ENCODE results near the gene PUDP. TPM values are rescaled to one million over a fixed set of nuclear protein-coding genes. Genes with fewer than 3 reads are reported as not detected.

Gene PUDP
- total RNA-seq, 1 donor from 2014 or later, result 5.8 TPM

DNA sequence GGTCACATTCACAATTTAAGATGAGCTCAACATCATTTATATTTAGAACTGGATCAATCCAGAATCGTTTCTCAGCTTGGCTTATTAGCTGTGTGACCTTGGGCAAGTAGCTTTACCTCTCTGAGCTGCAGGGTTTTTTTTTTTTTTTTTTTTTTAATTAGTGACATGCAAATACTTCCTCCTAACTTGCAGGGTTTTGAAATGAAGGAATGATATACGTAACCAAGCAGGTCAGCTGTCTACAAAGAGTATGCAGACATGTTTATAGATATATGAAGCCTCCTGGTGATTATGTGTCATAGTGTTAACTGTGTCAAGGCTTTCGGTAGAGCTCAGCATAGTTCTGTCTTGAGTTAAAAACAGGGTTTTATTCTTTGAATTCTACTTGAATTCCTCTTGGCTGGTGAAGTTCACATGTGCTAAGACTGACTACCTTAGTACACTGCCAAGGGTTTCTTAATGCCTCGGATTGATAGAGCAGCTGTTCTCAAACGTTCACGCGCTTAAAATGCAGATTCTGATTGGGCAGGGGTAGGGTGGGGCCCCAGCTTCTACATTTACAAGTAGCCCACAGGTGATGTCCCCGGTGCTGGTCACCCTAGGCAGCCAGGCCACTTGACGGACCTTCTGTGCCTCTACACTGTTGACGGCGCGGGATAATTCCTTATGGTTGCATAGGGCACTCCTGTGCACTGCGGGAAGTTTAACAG, 1.1 kb downstream of the PUDP start:
- DNase-seq (ENCODE audit: low read depth in 2 of 2), result no peak

DNA sequence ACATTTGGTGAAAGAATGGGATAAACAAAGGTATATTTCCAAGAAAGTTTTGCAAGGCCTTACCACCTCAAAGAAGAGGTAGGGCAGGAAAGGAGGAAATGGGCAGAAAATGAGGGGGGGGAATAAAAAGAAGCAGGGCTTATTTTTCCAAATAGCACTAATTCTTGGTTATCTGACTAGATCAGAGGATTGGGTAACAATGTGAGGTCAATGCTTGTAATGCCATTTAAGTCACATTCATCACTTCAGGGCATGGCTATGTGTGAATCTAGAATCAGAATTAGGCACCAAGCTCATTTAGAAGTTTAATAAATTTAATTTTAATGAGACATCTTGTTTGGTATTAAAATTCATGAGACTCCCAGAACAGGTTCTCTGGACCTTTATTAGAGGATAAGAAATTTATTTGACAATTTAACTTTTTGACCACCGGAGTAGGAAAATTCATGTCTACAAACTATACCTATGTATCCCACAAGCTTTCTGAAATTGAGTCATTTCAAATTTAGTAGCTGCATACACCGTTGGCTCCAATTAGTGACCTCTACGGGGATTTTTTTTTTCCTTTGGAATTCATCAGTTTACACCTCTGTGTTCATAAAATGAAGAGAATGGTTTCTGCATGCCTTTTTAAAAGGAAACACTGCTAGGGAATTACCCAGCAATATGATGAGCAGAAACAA, 1.8 kb downstream of the PUDP start:
- no peak for DNase-seq (ENCODE audit: low read depth in 2 of 2)

DNA sequence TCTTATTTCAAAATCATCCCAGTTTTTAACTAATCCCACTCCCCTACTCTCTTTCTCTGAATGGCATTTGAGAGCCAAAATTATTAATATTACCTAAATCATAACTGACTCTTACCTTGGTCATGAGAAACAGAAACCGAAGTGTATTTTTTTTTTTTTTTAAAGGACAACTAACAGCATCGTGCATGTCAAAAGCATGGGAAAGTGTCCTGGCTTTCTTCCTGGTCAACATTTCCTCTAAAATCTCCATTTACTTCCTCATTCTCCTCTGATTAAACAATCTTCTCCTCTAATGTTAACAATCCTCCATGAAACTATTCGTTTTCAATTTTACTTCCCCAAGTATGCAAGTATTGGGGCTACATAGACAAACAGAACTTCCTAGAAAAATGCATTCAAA, 2.5 kb downstream of the PUDP start:
- DNase-seq (ENCODE audit: low read depth in 2 of 2), result peak; percentile 21 to 63

- no peak for DNase-seq (ENCODE audit: low read depth in 2 of 2)
Observed at GRCh38 chrX:7143941-7144525, 3.9 kb downstream of the PUDP start.

- DNase-seq (ENCODE audit: low read depth in 2 of 2), result no peak
Observed at GRCh38 chrX:7143076-7143475, 4.9 kb downstream of the PUDP start.

GRCh38 chrX:7139202-7140081, 8.5 kb downstream of the PUDP start:
- peak; percentile 36 to 71 for DNase-seq (ENCODE audit: low read depth in 2 of 2)

DNA sequence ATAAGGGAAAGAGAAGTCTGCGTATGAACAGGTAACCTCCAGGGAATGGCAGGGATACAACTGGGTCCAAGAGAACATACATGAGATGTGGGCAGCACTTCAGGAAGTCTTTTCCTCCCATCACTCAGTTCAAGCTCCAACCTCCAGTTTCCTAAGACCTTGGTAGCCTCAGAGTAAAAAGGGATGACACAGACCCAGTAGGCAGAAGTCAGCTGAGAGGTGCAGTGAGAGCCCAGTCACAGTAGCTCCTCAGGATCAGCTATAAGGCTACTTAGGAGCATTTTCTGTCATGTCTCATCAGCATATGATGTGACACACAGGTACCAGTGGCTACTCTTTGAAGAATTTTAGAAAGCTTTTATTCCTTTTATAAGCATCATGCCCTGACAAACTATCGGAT, 13.0 kb downstream of the PUDP start:
- no peak for DNase-seq (ENCODE audit: low read depth in 2 of 2)

- peak; percentile 78 to 85 for DNase-seq (ENCODE audit: low read depth in 2 of 2)
Observed at GRCh38 chrX:7133050-7133440, 14.9 kb downstream of the PUDP start.

DNA sequence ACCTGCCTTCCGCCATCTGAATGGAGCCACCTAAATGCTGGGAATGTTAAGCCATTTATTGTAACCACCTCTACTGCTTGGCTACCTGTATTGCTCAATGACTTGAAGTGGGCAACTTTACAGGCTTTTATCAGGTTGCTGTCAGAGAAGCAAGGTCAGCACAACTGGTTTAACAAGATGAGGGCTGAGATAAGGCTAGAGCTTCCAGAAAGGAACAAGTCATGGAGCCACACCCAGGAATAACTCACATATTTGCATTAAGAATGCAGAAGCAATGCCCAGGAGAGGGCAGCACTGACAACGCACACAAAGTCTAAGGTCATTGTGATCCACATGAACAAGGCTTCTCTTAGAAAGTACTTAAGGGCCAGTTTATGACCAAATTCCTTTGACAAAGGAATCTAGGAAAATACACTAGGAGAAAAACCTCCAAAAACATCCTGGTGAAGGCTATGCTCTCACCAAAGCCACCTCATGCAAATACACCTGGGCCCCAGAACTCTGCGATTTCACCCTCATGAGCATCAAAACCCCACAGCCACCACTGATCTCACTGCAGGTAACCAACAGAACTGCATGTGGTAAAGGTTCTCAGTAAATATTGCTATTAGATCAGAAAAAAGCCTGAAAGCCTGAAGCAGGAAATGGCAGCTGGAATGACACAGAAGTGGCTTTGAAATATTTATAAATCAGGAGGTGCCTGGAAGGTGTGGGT, 15.5 kb downstream of the PUDP start:
- DNase-seq (ENCODE audit: low read depth in 2 of 2), result peak; percentile 69 to 77

GRCh38 chrX:7131621-7132020, 16.3 kb downstream of the PUDP start:
- peak in 1 of 2 donors; percentile 47 for DNase-seq (ENCODE audit: low read depth in 2 of 2)

- DNase-seq (ENCODE audit: low read depth in 2 of 2), result no peak
Observed at GRCh38 chrX:7127056-7127455, 20.9 kb downstream of the PUDP start.

DNA sequence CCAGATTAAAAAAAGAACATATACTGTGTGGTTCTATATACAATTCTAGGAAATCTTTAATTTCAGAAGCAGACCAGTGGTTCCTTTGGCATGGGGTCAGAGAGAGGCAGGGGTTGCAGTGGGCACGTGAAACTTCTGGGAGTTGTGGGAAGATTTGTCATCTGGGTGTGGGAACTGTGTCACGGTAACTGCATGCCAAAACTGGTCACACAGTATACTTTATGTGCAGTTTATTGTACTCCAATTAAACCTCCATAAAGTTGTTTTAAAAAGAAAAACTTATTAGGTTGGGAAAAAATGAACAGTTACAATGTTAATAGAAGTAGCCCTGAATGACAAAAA, 27.1 kb downstream of the PUDP start:
- DNase-seq (ENCODE audit: low read depth in 2 of 2), result no peak

GRCh38 chrX:7119950-7120877, 27.7 kb downstream of the PUDP start:
- peak; percentile 77 to 84 for DNase-seq (ENCODE audit: low read depth in 2 of 2)

DNA sequence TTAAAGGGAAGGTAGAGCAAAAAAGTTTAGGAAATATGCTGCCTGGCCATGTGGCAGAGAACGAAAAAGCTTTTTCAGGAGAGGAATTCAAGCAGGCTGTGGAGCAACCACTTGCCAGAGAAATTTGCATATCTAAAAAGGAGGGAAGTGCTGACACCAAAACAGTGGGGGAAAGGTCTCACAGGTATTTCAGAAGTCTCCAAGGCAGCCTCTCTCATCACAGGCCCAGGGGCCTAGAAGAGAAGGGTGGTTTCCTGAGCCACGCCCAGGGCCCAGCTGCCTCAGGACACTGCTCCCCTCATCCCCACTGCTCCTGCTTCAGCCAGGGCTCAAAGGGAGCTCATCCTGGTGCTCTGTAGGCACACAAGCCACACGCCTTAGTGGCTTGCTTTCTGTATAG, 30.4 kb downstream of the PUDP start:
- no peak for DNase-seq (ENCODE audit: low read depth in 2 of 2)

DNA sequence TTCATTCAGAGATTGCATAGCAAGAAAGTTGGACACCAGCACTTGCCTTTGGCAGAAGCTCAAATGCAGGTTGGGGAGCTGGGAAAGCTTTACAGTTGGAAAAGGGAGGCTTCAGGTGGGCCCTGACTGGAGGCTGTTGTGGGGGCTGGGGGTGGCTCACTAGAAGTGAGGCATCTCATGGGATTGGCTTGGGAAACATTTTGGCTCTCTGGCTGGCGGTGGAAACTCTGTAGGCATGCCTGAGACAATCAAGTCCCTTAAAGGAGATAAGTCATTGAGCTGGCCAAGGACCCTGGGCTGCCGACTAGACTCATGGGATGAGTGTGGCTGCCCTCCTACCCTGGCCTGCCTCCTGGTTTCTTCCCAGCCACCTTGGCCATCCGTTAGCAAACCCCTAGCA, 31.9 kb downstream of the PUDP start:
- no peak for DNase-seq (ENCODE audit: low read depth in 2 of 2)

DNA sequence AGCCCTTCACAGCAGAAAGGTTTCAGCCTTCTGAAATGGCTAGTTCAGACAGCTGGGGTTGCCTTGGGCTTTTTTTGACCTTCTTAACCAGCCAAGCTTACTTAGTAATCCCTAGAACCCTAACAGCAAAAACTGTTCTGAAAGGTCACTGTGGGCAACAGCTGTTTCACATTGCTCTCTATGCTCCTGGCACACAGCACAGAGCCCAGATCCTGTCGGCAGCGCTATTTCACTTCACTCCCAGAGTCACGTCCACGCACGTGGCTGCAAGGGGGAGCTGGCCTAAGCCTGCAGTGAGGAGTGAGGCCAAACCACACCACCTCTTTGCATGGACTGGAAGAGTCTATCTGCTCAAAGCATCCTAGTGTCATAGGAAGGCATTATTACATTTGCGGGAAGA, 32.4 kb downstream of the PUDP start:
- peak in 1 of 2 donors; percentile 25 for DNase-seq (ENCODE audit: low read depth in 2 of 2)

- no peak for DNase-seq (ENCODE audit: low read depth in 2 of 2)
Observed at GRCh38 chrX:7112071-7112470, 35.9 kb downstream of the PUDP start.

GRCh38 chrX:7111518-7111917, 36.4 kb downstream of the PUDP start:
- DNase-seq (ENCODE audit: low read depth in 2 of 2), result no peak

- DNase-seq (ENCODE audit: low read depth in 2 of 2), result peak; percentile 26 to 45
Observed at GRCh38 chrX:7110821-7111276, 37.1 kb downstream of the PUDP start.
